MM.1S (cell line): ENCODE data around the gene NOPCHAP1.

Experiments
- CTCF ChIP-seq: fragments of 300-600 bp; sonication (generic); IDR thresholded peaks from 2 replicates; pipeline ENCODE4 v1.5.1; 2016; ENCODE audit warnings: antibody characterized with exemption, low read length, mixed read lengths
- EZH2 ChIP-seq: fragments of 300-600 bp; sonication (generic); optimal IDR thresholded peaks from 2 replicates; pipeline ENCODE3; 2017; ENCODE audit warnings: low read depth, mild to moderate bottlenecking, antibody characterized with exemption, low read length, mixed read lengths

- TF ChIP-seq CTCF: no peak
- TF ChIP-seq EZH2: no peak
Observed at GRCh38 chr12:104956870-104957718, 29.0 kb upstream of the NOPCHAP1 start.
